K562 (cell line): ENCODE data around the gene YTHDF1. TPM values are rescaled to one million over a fixed set of nuclear protein-coding genes. Genes with fewer than 3 reads are reported as not detected.

Source experiments
- ATAC-seq: fragments of 200-7000 bp; cut with Tn5 transposase; 3 replicates; pipeline ENCODE4 v1.9.1; 2020; ENCODE audit warnings: moderate library complexity
- BruUV-seq: library from RNA; stranded (reverse); fragments of 400-500 nt; replicated peaks from 2 replicates; lab custom pipeline; 2021; lab: Mats Ljungman, UMichigan
- CTCF ChIA-PET: fragments of 300-600 bp; formaldehyde crosslinking; extraction: SDS; loops from one replicate; lab custom pipeline; 2021; ENCODE audit warnings: low intra/inter-chr PET ratio; lab: Yijun Ruan, JAX
- POLR2A ChIA-PET: fragments of 300-600, 350-650 bp; sonication (Branson Sonifier 250); formaldehyde crosslinking; extraction: SDS; loops from one replicate; lab custom pipeline; 2021; ENCODE audit warnings: antibody characterized with exemption, inconsistent platforms; lab: Yijun Ruan, JAX
- DNase-seq, 4 experiments: peaks; one replicate each; pipeline versions ENCODE4 v3.0.0 to v3.0.0-alpha.2; 2011 to 2018; ENCODE audit warnings: low spot score in 3 of 4, mixed read lengths in 3 of 4; ENCODE audit errors: extremely low read depth in 1 of 4
- FAIRE-seq: peaks from 2 replicates; lab custom pipeline; 2011; peaks lifted over from hg19 to GRCh38; lab: Jason Lieb, UNC
- H2AFZ ChIP-seq: 2 replicates; pipeline ENCODE4 v1.6.0; 2011; ENCODE audit warnings: low read depth, low read length, control low read depth, inconsistent platforms
- H3K27ac ChIP-seq: fragments of 200-600 bp; 3 replicates; pipeline ENCODE4 v1.8.0; 2011; ENCODE audit warnings: low read depth, mild to moderate bottlenecking, control low read depth, inconsistent platforms, low read length, moderate library complexity, mixed read lengths; ENCODE audit errors: extremely low read depth
- H3K27me3 ChIP-seq, 2 experiments: fragments of 300-600 bp in 1 of 2; 2 replicates in 1 of 2; 3 replicates in 1 of 2; pipeline versions ENCODE4 v1.6.0 to v1.8.0; 2011; ENCODE audit warnings: inconsistent platforms in 2 of 2, low read length in 2 of 2, mild to moderate bottlenecking in 1 of 2, mixed read lengths in 1 of 2, moderate library complexity in 1 of 2; ENCODE audit not compliant: control insufficient read depth in 2 of 2, insufficient read depth in 2 of 2
- H3K36me3 ChIP-seq: fragments of 300-600 bp; 3 replicates; pipeline ENCODE4 v1.8.0; 2011; ENCODE audit warnings: mild to moderate bottlenecking, low read length, inconsistent platforms; ENCODE audit not compliant: control insufficient read depth, insufficient read depth
- H3K4me1 ChIP-seq, 2 experiments: fragments of 200-600 bp in 1 of 2; replicated peaks in 1 of 2; 2 replicates in 1 of 2; 3 replicates in 1 of 2; pipeline versions ENCODE4 v1.5.1 to v1.8.0; 2011; ENCODE audit warnings: inconsistent platforms in 2 of 2, low read length in 2 of 2, mild to moderate bottlenecking in 1 of 2, mixed read lengths in 1 of 2, moderate library complexity in 1 of 2; ENCODE audit not compliant: control insufficient read depth in 2 of 2, insufficient read depth in 2 of 2
- H3K4me2 ChIP-seq: 2 replicates; pipeline ENCODE4 v1.6.1; 2011; ENCODE audit warnings: low read length, control low read depth, inconsistent platforms, mixed read lengths; ENCODE audit not compliant: insufficient read depth
- H3K4me3 ChIP-seq: fragments of 200-600 bp; sonication (generic), shearing (Covaris generic); 2 replicates; pipeline ENCODE4 v1.5.1; 2016; ENCODE audit warnings: control low read depth, inconsistent platforms
- H3K79me2 ChIP-seq: fragments of 200-600 bp; 3 replicates; pipeline ENCODE4 v1.8.0; 2011; ENCODE audit warnings: low read length, inconsistent platforms; ENCODE audit not compliant: control insufficient read depth, insufficient read depth
- H3K9ac ChIP-seq, 2 experiments: 2 replicates each; pipeline versions ENCODE4 v1.6.0 to v1.6.1; 2011; ENCODE audit warnings: low read depth in 2 of 2, low read length in 2 of 2, control low read depth in 1 of 2, inconsistent platforms in 1 of 2, mild to moderate bottlenecking in 1 of 2, mixed read lengths in 1 of 2; ENCODE audit not compliant: insufficient read depth in 1 of 2
- H3K9me1 ChIP-seq: one replicate; pipeline ENCODE4 v1.6.0; 2011; ENCODE audit warnings: inconsistent platforms, mild to moderate bottlenecking, low read length, moderate library complexity; ENCODE audit not compliant: control insufficient read depth, insufficient read depth
- H3K9me3 ChIP-seq: replicated peaks from 2 replicates; pipeline ENCODE4 v1.5.1; 2011; ENCODE audit warnings: low read depth, low read length, inconsistent platforms; ENCODE audit not compliant: control insufficient read depth, insufficient read depth
- H4K20me1 ChIP-seq: replicated peaks from 2 replicates; pipeline ENCODE4 v1.6.1; 2011; ENCODE audit warnings: low read length, inconsistent platforms, mixed read lengths; ENCODE audit not compliant: control insufficient read depth, insufficient read depth
- E2F6 ChIP-seq, 2 experiments: IDR thresholded peaks; 2 replicates each; pipeline ENCODE4 v1.6.1; 2011; ENCODE audit warnings: borderline replicate concordance in 1 of 2, control low read depth in 1 of 2, low read depth in 1 of 2, low read length in 1 of 2, mild to moderate bottlenecking in 1 of 2, mixed read lengths in 1 of 2, moderate library complexity in 1 of 2; ENCODE audit not compliant: insufficient read depth in 1 of 2, insufficient read length in 1 of 2, poor library complexity in 1 of 2, severe bottlenecking in 1 of 2; ENCODE audit errors: extremely low read depth in 1 of 2
- PCBP1 ChIP-seq: fragments of 200-400 bp; formaldehyde crosslinking; IDR thresholded peaks from 2 replicates; pipeline ENCODE4 v1.6.1; 2018; ENCODE audit warnings: mild to moderate bottlenecking, low read depth, low read length; ENCODE audit not compliant: poor library complexity, severe bottlenecking
- ZBTB12 ChIP-seq: fragments of 250-450 bp; sonication (Bioruptor Pico); IDR thresholded peaks from 2 replicates; pipeline ENCODE4 v1.4.0; 2020
- WGBS: fragments of 100-300 bp; shearing (Covaris generic); methylation state at CpG from one replicate; pipeline ENCODE4 v1.1.6; 2016; ENCODE audit warnings: low coverage, mixed read lengths; ENCODE audit not compliant: insufficient coverage; ENCODE audit errors: missing lambda C conversion rate; 5-methylcytosine and 5-hydroxymethylcytosine counted together
- in situ Hi-C: fragments of 300-500 bp; cut with MboI; formaldehyde crosslinking; loops from 4 replicates; pipeline ENCODE4 v1.15.0; 2018; ENCODE audit warnings: inconsistent platforms, mixed read lengths
- intact Hi-C: fragments of 100-400 bp; cut with micrococcal nuclease; formaldehyde crosslinking; loops from 2 replicates; pipeline ENCODE4 v1.14.2; 2022
- polyA plus RNA-seq, 8 experiments: library from polyadenylated mRNA; depleted of rRNA in 4 of 8; stranded (reverse) in 5 of 8; unstranded in 3 of 8; fragments of >200 nt; fragmentation: Nextera tagmentation in 2 of 8; fragmentation: Illumina TruSeq in 1 of 8; extraction: Ambion mirVana in 2 of 8; extraction: Trizol in 1 of 8; gene quantifications; 2 replicates each; pipeline versions ENCODE4 v1.2.1 to v1.2.3, GENCODE V29; 2011 to 2014; ENCODE audit warnings: inconsistent platforms in 1 of 8, missing spikeins in 1 of 8
- total RNA-seq, 7 experiments: library from RNA; depleted of rRNA in 6 of 7; stranded (reverse); fragments of >200 nt in 6 of 7; fragmentation: Illumina TruSeq in 2 of 7; extraction: Trizol in 2 of 7; gene quantifications; 2 replicates each; pipeline versions ENCODE4 v1.2.1 to v1.2.3, GENCODE V29; 2011 to 2021; ENCODE audit warnings: low replicate concordance in 1 of 7

The YTHDF1 gene
- total and polyA plus RNA-seq, 9 of the 15 experiments (the other 6 are each of a cell fraction or from before 2014, with no cell fraction given), result 10.1 to 42.4 (median 27.8) TPM

- H3K27me3 ChIP-seq, result peaks cover 2 to 34% of the 10 kb centered on the region in 2 experiments; a peak in 3 of 5 replicates
- H3K4me2 ChIP-seq, result no peak overlapping the region
- ATAC-seq (no peak), DNase-seq (peak in 2 of 4 experiments; percentile 44 to 45), FAIRE-seq (no peak)
- no peak overlapping the region for H3K9ac ChIP-seq
- no peak overlapping the region for H3K27ac ChIP-seq
- H2AFZ ChIP-seq, result no peak overlapping the region
- H3K36me3 ChIP-seq, result no peaks in the 10 kb centered on the region
- no peak overlapping the region for H3K4me3 ChIP-seq
- BruUV-seq, result no TSS peak
- intact Hi-C loops, result no loop called here
- TF ChIP-seq E2F6 (IDR thresholded peaks at IDR 0.05; ENCODE audit: borderline replicate concordance in 1 of 2, extremely low read depth in 1 of 2, insufficient read depth in 1 of 2, insufficient read length in 1 of 2, low read depth in 1 of 2, low read length in 1 of 2, poor library complexity in 1 of 2, severe bottlenecking in 1 of 2) (peak in 1 of 2 experiments; percentile 24), ZBTB12 (CRISPR knock-in tag) (no peak), PCBP1 (peak; percentile 46)
- peaks cover 3% of the 10 kb centered on the region for H3K9me1 ChIP-seq
- peaks cover 0 to 49% of the 10 kb centered on the region in 2 experiments; a peak in 2 of 5 replicates for H3K4me1 ChIP-seq
- H3K9me3 ChIP-seq, result no peaks in the 10 kb centered on the region
- POLR2A ChIA-PET, result no interaction called here
- peaks cover 4% of the 10 kb centered on the region for H4K20me1 ChIP-seq
- WGBS, result 8% methylated on average over 44 of the region's 77 CpGs
- CTCF ChIA-PET, result no interaction called here
- in situ Hi-C loops, result no loop called here
- no peaks in the 10 kb centered on the region for H3K79me2 ChIP-seq
Observed at GRCh38 chr20:63175038-63175895, 40.7 kb downstream of the YTHDF1 start.
